Activated CD8-positive, alpha-beta memory T cell treated with anti-CD3 and anti-CD28 coated beads for 48 hours (primary cell): Measurements from ENCODE around the gene TMOD1.

Experiments used
- DNase-seq, 3 experiments: peaks; one replicate each; pipeline ENCODE4 v3.0.0-alpha.2; 2020; ENCODE audit warnings: low read depth in 2 of 3, low spot score in 2 of 3

The TMOD1 gene

DNA sequence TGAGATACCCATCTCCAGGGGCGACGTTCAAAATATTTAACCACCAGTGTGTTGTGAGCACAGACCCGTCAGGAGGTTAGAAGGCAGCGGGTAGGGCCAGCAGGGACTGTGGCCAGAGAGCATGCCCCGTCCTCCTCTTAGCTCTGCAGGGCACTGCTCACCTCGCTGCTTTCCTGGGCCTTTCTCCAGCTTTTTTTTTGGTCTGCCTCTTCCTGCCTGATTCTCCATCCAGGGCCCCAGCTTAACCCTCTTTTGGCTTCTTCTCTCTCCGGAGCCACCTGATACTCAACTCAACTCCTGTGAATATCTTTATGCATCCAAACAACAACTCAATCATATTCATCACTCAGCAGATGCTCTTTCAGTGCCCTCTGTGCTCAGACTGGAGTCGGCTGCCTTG lies 44.0 kb downstream of the TMOD1 start:
- DNase-seq = no peak

- DNase-seq = no peak
Observed at GRCh38 chr9:97547098-97547829, 45.8 kb downstream of the TMOD1 start.

GRCh38 chr9:97548379-97548778 lies 46.9 kb downstream of the TMOD1 start:
- no peak for DNase-seq

- no peak for DNase-seq
Observed at GRCh38 chr9:97548819-97549540, 47.5 kb downstream of the TMOD1 start.

GRCh38 chr9:97550386-97550785 lies 48.9 kb downstream of the TMOD1 start:
- no peak for DNase-seq

GRCh38 chr9:97551308-97551707 lies 49.8 kb downstream of the TMOD1 start:
- no peak for DNase-seq

DNA sequence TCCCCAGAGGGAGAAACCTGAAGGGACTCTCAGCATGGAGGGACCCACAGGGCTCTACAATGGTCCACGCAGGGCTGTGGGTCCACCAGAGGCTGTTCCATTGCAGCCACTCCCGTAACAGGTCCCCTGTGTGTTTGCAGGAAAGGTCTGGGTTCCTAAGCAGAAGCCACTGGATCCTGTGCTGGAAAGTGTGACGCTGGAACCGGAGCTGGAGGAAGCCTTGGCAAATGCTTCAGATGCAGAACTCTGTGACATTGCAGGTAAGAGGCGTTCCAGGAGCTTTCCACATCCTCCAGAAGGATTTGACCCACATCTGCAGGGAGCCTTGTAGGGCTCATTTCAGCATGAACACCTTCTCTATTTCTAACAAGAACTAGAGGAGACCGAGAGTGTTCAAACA lies 51.7 kb downstream of the TMOD1 start:
- DNase-seq = no peak

DNA sequence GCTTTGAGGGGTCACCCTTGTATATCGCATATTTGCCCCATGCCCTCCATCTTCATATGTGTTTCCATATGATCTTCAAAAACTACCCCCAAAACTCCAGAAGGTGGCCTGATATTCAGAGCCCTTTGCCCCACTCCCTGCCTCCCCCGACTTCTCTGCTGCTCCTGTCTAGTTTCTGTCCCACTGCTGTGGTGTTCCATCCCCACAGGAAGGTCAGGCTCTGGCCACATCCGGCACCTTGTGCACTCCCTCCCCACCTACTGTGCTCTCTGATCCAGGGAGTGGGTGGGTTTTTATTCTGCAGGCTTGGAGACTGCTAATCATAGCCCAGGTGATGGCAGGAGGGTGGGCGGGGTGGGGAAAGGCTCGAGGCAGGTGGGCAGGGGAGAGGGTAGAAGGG lies 52.4 kb downstream of the TMOD1 start:
- DNase-seq = no peak

- no peak for DNase-seq
Observed at GRCh38 chr9:97554566-97555075, 53.2 kb downstream of the TMOD1 start.

- DNase-seq = no peak
Observed at GRCh38 chr9:97555164-97555563, 53.7 kb downstream of the TMOD1 start.

GRCh38 chr9:97556036-97556720 lies 54.7 kb downstream of the TMOD1 start:
- DNase-seq = no peak

DNA sequence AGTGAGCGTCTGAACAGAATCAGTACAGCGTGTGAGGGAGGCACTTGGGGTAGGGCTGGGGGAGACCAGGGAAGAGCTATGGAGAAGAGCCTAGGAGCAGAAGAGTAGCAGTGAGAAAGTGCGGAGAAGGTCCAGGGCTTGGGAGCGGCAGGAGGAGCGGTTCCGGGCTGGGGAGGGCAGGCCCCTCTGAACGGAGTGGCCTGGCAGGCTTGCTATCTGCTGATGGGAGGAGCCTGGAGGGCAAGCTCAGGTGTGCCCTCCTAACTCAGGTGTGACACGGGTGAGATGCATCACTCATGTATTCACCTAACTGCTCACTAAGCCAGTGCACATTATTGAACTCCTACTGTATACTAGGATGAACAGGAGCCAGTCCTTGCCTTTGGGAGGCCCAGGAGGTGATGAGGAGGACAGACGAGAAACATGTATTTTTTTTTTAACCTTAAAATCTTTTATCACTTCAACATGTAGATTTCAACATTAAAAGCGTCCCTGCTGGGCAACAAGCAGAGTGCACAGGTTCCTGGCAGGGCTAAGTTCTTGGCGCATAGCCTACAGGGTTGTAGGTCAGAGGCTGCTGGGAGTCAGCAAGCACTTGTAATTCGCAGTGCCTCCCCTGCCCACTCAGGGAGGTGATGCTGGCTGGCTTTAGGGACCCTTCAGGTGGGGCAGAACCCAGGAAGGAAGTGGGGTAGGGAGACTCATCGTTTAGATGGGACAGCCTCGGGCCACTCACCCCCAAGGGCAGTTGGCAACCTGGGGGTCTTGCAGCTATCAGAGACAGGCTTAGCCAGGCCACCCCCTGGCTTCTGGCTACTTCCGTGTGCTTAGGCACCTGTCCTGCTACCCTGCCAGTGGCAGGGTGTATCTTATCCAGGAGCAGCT lies 55.5 kb downstream of the TMOD1 start:
- DNase-seq = no peak

DNA sequence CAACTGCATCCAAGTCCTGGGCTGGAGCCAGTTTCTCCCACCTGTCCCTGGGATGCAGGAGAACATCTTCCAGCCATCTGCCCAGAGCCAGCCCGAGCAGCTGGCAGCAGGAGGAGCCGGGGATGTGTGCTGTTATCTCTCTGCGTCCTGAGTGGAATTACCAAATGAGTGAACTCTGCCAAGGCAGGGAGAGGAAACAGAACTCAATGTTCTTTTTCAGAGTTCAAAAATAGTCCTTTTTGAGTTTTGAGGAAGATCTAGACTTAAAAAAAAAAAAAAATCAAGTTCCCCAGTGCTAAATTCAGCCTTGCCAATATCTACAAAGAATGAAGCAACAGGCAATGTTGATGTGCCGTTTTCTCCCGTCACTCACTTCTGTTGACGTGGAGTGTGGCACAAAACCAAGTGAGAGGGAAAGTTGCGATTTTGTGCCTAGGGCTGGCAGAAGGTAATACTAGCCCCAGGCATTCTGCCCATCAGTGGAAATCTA lies 56.2 kb downstream of the TMOD1 start:
- DNase-seq = no peak

DNA sequence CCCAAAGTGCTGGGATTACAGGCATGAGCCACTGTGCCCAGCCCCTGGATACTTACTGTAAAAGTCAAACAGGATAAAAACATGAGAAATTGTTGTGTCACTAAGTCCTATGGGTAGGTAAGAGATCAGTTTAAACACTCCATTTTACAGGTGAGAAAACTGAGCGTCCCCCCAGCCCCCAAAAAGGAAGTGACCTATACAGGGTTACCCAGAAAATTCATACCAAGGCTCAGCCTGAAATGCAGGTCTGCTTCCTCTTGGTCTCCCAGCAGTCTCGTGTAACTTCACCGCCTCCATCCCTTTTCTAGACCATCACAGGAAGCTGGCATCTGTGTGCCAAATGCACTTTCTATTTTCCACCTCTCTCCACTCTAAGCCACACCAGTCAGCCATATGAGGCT lies 57.2 kb downstream of the TMOD1 start:
- no peak for DNase-seq

- no peak for DNase-seq
Observed at GRCh38 chr9:97559111-97559514, 57.6 kb downstream of the TMOD1 start.

DNA sequence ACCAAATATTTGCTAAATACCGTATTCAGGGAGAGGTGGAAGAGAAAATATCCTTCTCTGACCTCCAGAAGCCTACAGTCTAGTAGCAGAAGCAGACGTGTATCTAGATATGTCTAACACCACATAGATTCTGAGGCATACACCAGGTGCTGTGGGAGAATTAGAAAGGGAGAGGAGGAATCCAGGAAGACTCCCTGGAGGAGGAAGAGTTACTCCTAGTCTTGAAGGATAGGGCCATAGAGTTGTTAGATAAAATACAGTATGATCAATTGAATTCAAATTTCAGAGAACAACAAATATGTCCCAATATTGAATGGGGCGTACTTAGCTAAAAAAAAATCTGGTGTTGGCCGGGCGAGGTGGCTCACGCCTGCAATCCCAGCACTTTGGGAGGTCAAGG lies 58.7 kb downstream of the TMOD1 start:
- no peak for DNase-seq

GRCh38 chr9:97560851-97561250 lies 59.4 kb downstream of the TMOD1 start:
- no peak for DNase-seq

- no peak for DNase-seq
Observed at GRCh38 chr9:97561501-97561900, 60.0 kb downstream of the TMOD1 start.

GRCh38 chr9:97562542-97562941 lies 61.1 kb downstream of the TMOD1 start:
- DNase-seq = no peak

- no peak for DNase-seq
Observed at GRCh38 chr9:97563458-97564135, 62.1 kb downstream of the TMOD1 start.
